ENCODE data around the gene HSPB8.

DNA sequence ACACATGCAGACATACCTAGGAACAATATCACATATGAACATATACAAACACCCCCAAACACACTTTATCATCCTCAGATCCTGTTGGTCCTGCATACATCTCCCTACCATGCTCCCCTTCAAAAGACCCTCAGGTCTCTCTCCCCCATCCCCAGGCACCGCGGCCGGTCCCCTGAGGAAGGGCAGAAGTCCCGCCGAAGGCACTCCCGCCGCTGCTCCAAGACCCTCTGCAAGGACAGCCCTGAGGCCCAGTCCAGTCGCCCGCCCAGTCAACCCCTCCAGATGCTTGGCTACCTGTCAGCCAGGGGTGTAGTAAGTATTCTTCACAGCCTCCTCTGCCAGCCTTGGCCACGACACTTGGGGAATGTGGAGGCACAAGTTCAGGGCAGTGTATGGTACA, 48.2 kb upstream of the HSPB8 start:
- TF ChIP-seq SMC3 (conservative IDR thresholded peaks at IDR 0.05; ENCODE audit: poor library complexity) (no peak), RAD21 (conservative IDR thresholded peaks at IDR 0.05) (no peak)
